ENCODE results near the gene RHOD. TPM values are rescaled to one million over a fixed set of nuclear protein-coding genes. Genes with fewer than 3 reads are reported as not detected.

Gene RHOD
- total RNA-seq, 1 experiment from 2014 or later = 6.5 TPM

DNA sequence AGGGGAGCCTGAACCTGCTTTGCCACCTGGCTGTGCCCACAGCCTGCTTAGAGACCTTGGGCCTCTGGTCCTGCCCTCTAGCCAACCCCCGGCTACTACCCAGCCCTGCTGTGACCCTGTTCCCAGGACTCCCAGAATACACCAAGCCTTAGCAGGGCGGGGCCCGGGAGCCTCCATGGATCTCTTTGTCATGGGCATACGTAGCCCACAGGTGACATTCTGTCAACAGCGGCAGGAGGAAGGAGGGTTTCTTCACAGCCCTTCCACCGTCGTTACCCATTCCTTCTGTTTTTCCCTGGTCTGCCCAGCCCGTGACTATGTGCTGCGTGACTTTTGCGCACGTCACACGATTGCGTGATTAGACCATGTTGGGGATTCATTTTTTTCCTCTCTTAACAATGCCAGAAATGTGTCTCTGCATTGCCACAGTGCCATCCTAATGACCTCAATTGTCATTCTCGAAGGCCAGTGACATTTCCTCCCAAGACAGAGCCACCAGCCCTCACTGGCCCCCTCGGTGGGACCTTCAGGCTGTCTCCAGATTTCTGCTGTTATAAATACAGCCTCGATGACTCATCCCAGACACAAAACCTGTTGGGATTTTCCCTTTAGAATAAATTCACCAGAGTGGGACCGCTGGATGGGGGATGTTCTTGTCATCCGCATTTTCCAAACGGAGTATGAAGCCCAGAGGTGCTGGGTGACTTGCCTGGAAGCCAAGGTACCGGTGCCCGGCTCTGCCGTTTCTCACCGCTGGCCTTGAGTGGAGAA lies 24.7 kb upstream of the RHOD start:
- no peak for DNase-seq (ENCODE audit: extremely low read depth, low read depth)

DNA sequence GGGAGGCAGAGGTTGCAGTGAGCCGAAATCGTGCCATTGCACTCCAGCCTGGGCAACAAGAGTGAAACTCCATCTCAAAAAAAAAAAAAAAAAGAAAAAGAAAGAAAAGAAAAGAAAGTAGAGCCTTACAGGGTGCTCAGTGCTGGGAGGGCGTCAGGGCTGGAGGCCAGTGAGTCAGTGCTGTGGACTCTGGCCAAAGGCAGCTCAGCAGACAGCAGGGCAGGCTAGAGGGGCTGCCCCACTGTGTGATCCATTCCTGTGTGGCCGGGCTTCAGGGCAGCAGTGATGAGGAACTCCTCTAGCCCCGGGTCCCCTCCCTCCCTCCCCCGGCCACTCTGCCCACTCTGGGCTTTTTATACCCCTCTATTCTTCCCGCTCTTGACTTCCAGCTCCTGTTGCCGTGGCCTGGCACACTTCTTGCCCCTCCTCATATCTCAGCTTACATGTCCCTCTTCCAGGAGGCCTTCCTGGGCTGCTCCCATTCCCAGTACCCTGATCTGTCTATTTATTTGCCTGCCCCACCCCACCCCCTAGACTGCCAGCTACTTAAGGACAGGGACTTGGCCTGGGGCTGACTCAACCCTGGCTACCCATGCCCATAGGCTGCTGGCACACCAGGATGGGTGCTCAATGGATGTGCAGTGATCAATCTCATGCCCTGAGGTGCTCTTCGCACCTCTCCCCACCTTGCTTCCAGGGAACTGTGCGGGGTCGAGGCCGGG lies 23.7 kb upstream of the RHOD start:
- no peak for DNase-seq (ENCODE audit: extremely low read depth, low read depth)

DNA sequence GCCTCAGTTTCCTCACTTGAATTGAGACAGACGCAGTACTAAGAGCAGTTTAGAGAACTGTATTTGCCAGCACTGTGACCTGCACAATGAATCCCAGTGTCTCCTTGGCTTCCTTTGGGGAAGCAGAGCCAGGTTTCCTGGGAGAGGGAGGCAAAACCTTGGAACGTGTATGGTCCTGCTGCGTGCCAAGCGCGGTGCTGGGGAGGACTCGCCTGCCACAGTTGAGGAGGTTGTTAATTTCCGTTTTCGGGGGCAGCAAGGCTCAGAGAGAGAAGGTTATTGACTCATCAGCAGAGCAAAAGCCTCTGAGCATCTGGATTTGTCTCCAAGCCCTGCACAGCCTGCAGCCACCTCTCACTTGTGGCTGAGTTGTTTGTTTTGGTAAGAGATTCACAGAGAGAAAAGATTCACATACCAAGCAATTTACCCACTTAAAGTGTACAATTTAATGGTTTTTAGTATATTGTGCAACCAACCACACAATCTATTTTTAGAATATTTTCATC lies 22.9 kb upstream of the RHOD start:
- DNase-seq (ENCODE audit: extremely low read depth, low read depth) = no peak

DNA sequence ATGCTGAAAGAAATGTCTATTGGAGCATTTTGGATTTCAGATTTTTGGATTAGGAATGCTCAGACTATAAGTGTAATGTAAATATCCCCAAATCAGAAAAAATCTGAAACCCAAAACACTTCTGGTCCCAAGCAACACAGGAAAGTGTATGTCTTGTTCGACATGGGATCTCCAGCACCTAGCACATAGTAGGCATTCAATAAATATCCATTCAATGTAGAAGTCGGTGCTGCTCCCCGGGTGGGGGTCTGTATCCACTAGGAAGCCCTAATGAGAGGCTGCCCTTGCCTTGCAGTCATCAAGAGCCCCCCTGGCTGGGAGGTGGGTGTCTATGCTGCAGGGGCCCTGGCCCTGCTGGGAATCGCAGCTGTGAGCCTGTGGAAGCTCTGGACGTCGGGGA lies 22.3 kb upstream of the RHOD start:
- DNase-seq (ENCODE audit: extremely low read depth, low read depth) = no peak

DNA sequence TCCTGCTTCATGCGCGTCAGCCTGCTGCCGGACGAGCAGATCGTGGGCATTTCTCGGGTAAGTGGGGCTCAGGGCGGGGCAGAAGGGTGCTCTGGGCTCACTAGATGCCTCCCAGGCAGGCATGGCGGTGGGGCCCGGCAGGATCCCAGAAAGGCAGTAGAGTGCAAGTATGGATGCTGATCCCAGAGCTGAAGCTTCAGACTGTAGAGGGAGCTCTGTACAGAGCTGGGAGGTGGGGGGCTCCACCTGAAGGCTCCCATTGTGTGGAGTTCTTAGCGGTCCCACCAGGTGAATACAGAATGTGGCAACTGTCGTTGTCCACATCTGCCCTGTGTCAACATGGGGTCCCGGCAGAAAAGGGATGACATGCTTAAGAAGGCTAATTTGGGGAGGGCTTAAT lies 16.5 kb upstream of the RHOD start:
- DNase-seq (ENCODE audit: extremely low read depth, low read depth) = no peak

DNA sequence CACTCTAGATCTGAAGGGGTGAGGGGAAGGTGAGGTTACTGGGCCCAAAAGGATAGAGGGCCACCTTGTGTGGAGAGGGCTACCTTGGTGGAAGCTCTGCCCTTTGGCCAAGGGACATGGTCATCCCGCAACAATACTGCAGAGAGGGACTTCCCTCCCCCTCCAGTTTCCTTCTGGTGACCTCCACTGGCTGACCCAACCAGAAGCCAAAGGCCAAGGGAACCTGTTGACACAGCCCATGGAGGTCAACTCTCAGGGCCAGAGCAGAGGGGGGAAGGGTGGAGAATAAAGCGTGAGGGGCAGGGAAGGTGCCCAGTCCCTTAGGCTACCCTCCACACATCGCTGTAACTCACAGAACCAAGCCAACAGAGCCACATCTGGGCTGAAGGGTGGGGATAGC lies 15.0 kb upstream of the RHOD start:
- DNase-seq (ENCODE audit: extremely low read depth, low read depth) = no peak

DNA sequence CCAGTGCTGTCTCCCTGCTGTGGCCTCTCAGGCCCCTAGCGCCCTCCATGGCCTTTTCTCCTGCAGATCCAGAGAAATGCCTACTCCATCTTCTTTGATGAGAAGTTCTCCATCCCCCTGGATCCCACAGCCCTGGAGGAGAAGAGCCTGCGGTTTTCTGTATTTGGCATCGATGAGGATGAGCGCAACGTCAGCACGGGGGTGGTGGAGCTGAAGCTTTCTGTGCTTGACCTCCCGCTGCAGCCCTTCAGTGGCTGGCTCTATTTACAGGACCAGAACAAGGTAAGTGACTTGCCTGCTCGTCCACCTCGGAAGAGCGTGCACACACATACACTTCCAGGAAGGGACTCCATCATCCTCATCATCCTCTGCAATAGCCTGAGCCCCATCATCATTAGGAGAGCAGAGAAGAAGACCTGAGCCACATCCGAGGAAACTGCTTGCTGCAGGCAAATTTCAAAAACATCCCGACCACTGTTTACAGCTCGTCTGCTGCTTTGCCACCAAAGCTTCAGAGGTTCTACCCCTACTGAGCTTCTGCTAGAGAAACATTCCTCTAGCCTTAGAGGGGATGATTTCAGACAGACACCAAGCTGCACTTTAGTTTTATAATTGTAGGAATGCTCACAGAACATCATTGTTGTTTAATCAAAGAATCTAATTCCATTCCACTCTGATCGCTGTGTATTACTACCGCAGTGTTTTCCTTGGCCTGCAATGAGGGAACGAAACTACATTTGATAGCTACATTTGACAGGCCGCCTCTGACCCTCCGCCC lies 12.9 kb upstream of the RHOD start:
- DNase-seq (ENCODE audit: extremely low read depth, low read depth) = no peak

DNA sequence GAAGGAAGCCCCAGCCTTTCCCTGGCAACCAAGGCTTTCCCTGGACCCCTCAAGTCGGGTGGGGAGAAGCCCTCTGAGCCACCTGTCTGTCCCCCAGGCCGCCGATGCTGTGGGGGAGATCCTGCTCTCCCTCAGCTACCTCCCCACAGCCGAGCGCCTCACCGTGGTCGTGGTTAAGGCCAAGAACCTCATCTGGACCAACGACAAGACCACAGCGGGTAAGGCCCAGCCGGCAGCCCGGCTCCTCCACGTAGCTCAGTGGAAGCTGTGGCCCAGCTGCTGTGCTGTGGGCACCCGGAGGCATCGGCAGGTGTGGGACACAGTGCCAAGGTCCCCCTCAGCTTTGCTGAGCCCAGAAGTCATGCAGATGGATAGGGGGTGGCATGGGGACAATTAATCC lies 12.2 kb upstream of the RHOD start:
- no peak for DNase-seq (ENCODE audit: extremely low read depth, low read depth)

DNA sequence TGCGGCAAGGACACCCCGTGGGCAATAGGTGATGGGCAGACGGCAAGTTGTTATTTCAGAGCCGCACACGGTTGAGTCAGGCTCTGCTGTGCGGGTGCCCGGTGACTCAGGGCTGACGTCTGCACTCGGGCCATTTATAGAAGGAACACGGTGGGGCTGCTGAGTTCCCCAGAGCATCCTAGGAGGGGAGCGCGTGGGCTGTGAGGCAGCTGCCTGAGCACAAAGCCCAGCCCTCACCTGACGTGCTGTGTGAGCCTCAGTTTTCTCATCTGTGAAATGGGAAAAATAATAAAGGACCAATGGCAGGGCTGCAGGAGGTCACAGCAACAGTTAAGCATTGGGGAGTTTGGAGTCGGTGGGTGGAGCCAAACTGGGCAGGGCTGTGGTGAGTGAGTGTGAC lies 11.3 kb upstream of the RHOD start:
- DNase-seq (ENCODE audit: extremely low read depth, low read depth) = peak; percentile 23

DNA sequence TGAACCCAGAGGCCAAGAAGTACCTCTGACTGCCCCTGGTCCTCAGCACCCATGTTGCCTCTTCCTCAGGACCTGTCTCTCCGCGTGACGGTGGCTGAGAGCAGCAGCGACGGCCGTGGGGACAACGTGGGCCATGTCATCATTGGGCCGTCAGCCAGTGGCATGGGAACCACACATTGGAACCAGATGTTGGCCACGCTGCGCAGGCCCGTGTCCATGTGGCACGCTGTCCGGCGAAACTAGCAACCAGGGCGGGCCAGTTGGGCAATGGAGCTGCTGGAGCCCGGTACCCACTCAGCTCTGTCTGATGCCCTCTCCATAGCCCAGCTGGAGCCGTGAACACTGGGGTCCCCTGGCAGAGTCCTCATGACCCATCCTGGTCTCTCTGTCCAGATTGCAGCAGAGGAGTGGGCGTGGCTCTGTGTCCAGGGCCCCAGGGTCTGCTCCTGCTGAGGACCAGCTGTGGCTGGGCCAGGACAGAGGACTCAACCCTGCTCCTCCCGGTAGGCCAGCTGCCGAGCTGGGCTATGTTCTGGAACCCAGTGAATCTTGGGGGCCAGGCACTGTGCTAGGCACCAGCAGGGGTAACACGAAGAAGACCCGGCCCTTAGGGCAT lies 8.0 kb upstream of the RHOD start:
- DNase-seq (ENCODE audit: extremely low read depth, low read depth) = no peak

DNA sequence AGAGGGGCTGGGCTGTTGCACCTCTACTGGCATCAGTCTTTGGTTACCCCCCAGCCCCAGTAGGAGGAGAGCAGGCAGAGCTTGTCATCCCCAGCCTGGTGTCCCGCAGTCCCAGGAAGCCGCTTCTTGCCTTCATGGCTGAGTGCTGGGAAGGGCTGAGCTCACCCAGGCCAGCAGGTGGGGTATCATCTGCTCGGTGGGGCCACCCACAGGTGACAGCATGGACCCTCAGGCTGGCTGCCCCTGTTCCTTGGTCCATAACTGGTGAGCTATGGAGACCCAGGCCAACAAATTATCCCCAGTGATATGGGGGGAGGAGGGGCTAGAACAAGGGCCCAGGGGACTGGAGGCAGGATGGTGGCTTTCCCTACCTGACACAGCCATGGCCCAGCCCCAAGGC lies 6.5 kb upstream of the RHOD start:
- DNase-seq (ENCODE audit: extremely low read depth, low read depth) = no peak

DNA sequence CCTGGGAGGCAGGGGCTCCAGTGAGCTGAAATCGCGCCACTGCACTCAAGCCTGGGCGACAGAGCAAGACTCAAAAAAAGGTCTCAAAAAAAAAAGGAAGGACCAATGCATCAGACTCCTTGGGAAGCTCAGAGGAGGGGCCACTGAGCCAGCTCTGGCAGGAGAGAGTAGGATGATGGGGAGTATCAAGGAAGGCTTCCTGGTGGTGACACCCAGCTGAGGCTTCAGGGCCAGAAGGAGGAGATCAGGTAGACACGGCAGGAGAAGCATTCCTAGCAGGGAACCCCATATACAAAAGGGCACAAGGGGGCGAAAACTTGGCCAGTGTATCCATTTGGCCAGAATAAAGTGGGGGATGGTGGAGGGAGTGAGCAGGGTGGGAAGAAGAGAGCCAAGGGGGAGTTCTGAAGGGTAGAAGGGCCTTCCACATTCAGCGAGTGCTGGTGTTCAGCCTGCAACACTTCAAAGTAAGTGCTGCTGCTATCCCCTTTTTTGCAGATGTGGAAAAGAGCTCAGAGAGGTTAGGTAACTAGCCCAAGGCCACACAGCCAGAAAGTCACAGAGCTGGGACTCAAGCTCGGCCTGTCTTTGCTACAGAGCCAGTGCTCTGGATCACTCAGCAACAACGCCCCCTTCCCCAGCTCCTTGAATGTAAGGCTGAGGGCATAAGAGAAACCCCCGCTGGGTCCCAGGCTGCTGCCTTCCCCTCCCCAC lies 5.3 kb upstream of the RHOD start:
- DNase-seq (ENCODE audit: extremely low read depth, low read depth) = no peak

DNA sequence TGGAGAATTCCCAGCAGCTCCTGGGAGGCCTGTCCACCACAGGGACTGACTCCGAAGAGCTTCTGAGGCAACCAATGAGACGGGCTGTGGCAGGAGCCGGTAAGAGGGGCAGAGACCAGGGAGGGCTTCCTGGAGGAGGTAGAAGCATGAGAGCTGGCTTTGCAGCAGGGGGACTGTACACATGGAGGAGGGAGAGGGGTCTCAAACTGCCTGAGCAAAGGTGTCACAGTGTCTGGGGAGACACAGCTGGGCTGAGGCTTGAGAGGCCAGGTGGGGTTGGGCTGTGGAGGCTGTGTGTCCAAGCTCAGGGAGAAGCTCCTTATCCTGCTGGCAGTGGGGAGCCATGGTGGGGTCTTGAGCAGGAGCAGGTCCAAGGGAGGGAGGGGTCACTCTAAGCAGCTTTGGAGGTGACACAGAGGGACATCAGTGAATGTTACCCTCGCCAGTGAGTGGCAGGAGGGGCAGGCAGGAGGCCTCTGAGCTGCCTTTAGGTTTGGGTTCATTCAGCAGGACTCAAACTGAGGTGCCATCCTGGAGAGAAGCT lies 4.6 kb upstream of the RHOD start:
- no peak for DNase-seq (ENCODE audit: extremely low read depth, low read depth)

DNA sequence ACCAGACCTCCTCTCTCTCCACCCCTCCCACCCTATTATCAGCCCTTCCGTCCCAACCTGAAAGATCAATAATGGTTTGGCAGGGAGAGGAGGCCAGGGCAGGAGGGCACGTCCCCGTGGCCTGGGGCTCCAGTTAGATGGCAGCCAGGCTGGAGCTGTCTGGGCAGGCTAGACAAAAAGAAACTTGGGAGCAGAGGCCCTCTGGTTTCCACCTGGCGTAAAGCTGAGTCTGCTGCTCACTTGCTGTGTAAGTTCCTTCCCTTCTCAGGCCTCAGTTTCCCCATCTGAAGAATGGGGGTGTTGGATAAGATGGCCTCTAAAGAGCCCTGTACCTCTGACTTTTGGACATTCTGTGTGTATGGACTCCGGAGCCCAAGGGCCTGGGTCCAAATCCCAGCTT lies 3.8 kb upstream of the RHOD start:
- DNase-seq (ENCODE audit: extremely low read depth, low read depth) = no peak

DNA sequence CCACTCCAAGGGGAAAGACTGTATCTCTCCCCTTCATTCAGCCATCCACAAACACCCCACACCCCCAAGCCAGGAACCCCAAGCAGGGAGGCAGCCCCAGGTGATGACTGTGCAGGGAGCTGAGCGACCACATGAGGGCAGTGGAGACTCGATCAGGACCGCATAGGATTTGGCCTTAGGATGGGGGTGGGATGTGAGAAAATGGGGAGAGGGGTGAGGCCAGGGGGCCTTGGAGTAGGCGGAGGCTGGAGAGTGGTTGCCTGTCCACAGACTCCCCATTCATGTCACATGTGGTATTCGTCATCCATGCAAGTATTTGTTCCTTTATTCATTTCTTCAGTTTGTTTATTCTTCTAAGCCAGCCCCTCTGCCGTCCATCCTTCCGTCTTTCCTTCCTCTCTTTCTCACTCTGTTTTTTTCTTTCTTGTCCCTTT lies 2.7 kb upstream of the RHOD start:
- peak; percentile 52 for DNase-seq (ENCODE audit: extremely low read depth, low read depth)

DNA sequence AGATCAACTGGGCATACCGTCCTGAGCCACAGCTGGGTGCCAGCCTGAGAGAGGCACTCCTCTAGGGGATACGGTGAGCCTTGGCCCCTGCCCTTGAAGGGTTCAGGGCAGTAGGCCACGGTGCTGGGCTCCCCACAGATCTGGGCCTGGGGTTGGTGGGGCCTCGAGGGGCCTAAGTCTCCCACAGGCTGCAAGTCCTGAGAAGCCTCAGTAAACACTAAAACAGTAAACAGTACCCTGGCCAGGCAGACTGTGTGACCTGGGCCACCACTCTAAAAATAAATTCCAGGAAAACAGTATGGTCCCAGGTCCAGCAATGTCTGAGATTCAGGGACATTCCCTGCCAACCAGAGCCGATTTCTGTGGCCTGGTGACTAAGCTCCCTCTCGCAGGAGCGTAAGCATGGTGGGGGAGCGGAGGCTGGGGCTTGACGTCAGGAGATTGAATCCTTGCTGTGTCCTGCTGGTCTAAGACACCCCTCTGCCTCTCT lies 2.3 kb upstream of the RHOD start:
- DNase-seq (ENCODE audit: extremely low read depth, low read depth) = no peak

DNA sequence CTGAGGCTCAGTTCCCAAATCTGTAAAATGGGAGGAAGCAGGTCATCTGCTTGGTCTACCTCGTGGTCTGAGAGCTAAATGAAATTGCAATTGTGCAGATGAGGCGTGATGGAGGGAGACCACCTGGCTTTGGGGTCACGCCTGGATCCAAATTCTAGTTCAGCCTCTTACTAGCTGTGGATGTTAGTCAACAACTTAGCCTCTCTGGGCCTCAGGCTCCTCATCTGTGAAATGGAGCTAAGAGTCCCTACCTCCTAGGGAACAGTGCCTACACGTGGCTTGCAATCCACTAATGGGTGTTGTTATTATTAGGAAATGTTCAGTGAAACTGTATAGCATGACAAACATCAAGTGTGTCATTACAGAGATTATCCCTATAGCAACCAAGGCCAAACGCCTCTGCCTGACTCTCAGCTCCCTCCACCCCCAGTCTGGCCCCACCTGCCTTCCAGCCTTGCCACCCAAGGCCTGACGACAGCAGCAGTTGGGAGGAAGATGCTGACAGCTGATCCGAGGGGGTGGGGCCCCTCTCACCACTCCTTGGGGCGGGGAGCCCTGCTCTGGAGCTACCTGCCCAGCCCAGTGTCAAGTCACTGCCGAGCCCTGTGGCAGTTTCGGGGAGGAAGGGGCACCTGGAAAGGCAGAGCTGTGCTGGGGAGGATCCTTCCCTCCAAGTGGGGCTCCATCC lies 1.7 kb upstream of the RHOD start:
- no peak for DNase-seq (ENCODE audit: extremely low read depth, low read depth)

DNA sequence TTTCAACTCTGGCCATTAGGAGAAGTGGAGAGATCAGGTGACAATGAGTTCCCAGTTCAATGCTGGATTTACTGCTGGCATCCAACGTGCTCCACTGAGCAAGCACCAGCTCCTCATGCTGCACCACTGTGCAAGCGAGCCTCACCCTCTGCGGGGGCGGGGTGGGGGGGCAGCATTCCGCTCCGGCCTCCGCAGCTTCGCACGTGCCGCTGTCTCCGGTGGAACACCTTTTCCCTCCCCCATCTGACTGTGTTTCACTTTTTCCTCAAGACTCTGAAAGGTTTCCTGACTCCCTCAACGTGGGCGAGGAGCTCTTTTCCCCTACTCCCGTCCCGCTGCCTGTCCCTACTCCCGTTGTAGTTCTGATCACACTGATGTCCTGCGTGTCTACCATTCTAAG lies 835 bp upstream of the RHOD start:
- DNase-seq (ENCODE audit: extremely low read depth, low read depth) = no peak

DNA sequence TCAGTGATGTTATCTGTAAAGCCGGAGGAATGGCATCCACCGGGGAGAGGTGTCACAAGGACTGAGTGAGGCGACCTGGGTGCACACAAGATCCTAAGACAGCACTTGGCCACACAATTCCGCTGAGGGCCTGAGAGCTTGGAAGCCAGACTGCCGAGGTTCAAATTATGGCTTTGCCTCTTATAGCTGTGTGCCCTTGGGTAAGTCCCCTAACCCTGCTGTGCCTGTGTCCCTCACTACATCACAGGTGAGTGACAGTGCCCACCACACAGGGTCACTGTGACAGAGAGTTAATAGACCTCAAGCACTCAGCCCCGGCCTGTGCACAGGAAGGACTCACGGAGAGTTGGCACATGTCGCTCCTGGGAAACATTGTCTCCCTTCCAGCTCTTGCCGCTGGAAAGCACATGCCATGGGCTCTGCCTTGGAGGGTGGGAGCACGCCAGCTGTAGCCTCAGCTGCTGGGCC lies 592 bp downstream of the RHOD start:
- DNase-seq (ENCODE audit: extremely low read depth, low read depth) = no peak

Measured in NCI-H460 (cell line).